ENCODE results near the gene TM4SF18. TPM values are rescaled to one million over a fixed set of nuclear protein-coding genes. Genes with fewer than 3 reads are reported as not detected.

TM4SF18 gene
- total RNA-seq, 1 donor from 2014 or later, result not detected

DNA sequence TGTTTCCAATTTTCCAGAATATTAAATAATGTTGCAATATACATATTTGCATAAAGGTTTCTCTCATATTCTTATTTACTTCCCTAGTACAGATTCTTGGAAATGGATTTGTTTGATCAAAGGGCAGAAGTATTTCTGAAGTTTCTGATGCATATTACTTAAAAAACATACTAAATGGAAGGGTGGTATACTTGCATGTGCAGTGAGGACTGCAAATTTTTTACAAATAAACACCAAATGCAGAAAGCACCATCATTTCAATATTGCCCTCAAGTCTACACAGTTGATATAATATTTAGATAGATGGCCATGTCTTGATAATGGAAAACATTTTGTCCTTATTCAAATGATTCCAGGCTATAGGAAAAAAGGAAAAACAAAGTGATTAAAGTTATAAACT is 12.3 kb downstream of the TM4SF18 start:
- no peak overlapping the region for H3K4me2 ChIP-seq
- H2AFZ ChIP-seq (replicated peaks), result no peak overlapping the region
- no peaks in the 10 kb centered on the region for H3K4me1 ChIP-seq
- H4K20me1 ChIP-seq (ENCODE audit: low read depth), result no peaks in the 10 kb centered on the region
- TF ChIP-seq, protein P1, sequence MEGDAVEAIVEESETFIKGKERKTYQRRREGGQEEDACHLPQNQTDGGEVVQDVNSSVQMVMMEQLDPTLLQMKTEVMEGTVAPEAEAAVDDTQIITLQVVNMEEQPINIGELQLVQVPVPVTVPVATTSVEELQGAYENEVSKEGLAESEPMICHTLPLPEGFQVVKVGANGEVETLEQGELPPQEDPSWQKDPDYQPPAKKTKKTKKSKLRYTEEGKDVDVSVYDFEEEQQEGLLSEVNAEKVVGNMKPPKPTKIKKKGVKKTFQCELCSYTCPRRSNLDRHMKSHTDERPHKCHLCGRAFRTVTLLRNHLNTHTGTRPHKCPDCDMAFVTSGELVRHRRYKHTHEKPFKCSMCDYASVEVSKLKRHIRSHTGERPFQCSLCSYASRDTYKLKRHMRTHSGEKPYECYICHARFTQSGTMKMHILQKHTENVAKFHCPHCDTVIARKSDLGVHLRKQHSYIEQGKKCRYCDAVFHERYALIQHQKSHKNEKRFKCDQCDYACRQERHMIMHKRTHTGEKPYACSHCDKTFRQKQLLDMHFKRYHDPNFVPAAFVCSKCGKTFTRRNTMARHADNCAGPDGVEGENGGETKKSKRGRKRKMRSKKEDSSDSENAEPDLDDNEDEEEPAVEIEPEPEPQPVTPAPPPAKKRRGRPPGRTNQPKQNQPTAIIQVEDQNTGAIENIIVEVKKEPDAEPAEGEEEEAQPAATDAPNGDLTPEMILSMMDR (IDR thresholded peaks at IDR 0.05), result no peak
- TF ChIP-seq EZH2phosphoT487 (IDR thresholded peaks at IDR 0.05) (no peak), EZH2 (IDR thresholded peaks at IDR 0.05) (no peak)
- H3K9me3 ChIP-seq (ENCODE audit: low read depth), result no peaks in the 10 kb centered on the region
- peaks cover 2% of the 10 kb centered on the region for H3K27me3 Mint-ChIP-seq (ENCODE audit: insufficient read depth, low read depth)
- H3K9me3 Mint-ChIP-seq, result peaks cover 14% of the 10 kb centered on the region
- H3K9ac ChIP-seq, result no peak overlapping the region
- no peak overlapping the region for H3K27ac ChIP-seq
- no peaks in the 10 kb centered on the region for H3K79me2 ChIP-seq (ENCODE audit: low read depth)
- no peaks in the 10 kb centered on the region for H3K36me3 ChIP-seq
- H3K4me3 ChIP-seq, result no peak overlapping the region
- peaks cover 2% of the 10 kb centered on the region for H3K36me3 Mint-ChIP-seq
- peaks cover 20% of the 10 kb centered on the region for H3K4me1 Mint-ChIP-seq
- H3F3A ChIP-seq (ENCODE audit: low read depth), result no peaks in the 10 kb centered on the region
- no peaks in the 10 kb centered on the region for H3K27me3 ChIP-seq
- DNase-seq (ENCODE audit: low spot score), result no peak
- no peak overlapping the region for H3K27ac Mint-ChIP-seq
- no peak overlapping the region for H3K4me3 Mint-ChIP-seq

DNA sequence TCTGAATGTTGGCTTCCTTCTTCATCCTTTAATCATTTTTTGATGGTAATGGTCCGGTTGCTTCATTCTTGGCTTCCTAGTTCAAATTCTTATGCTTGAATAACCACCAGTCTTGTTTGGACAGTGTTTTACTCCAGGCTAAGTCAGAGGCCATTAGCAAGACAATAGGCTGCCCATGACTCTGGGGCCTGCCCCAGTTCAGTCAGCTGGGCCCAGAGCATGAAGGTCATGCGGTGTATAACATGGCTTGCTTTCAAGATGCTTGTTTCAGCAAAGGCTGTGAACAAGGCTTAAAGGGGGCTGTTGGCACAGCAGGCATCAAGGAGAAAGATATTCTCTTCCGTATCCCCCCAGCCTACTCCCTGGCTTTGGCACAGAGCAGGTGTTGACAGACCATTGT is 13.7 kb downstream of the TM4SF18 start:
- Histone ChIP-seq H3K36me3 (no peaks in the 10 kb centered on the region), H2AFZ (replicated peaks) (no peak overlapping the region), H3K4me2 (no peak overlapping the region), H3F3A (ENCODE audit: low read depth) (no peaks in the 10 kb centered on the region), H3K79me2 (ENCODE audit: low read depth) (no peaks in the 10 kb centered on the region), H3K27me3 (no peaks in the 10 kb centered on the region), H3K4me1 (no peaks in the 10 kb centered on the region), H3K9me3 (ENCODE audit: low read depth) (no peaks in the 10 kb centered on the region), H3K27ac (no peak overlapping the region), H3K9ac (no peak overlapping the region), H4K20me1 (ENCODE audit: low read depth) (no peaks in the 10 kb centered on the region), H3K4me3 (no peak overlapping the region)
- H3K27me3 Mint-ChIP-seq (ENCODE audit: insufficient read depth, low read depth), result peaks cover 2% of the 10 kb centered on the region
- peaks cover 14% of the 10 kb centered on the region for H3K9me3 Mint-ChIP-seq
- H3K27ac Mint-ChIP-seq, result peak overlapping the region; percentile 90
- no peak for DNase-seq (ENCODE audit: low spot score)
- TF ChIP-seq, protein P1 (IDR thresholded peaks at IDR 0.05), result no peak
- TF ChIP-seq EZH2 (IDR thresholded peaks at IDR 0.05) (no peak), EZH2phosphoT487 (IDR thresholded peaks at IDR 0.05) (no peak)
- peaks cover 32% of the 10 kb centered on the region for H3K4me1 Mint-ChIP-seq
- H3K4me3 Mint-ChIP-seq, result no peak overlapping the region
- H3K36me3 Mint-ChIP-seq, result peaks cover 2% of the 10 kb centered on the region

DNA sequence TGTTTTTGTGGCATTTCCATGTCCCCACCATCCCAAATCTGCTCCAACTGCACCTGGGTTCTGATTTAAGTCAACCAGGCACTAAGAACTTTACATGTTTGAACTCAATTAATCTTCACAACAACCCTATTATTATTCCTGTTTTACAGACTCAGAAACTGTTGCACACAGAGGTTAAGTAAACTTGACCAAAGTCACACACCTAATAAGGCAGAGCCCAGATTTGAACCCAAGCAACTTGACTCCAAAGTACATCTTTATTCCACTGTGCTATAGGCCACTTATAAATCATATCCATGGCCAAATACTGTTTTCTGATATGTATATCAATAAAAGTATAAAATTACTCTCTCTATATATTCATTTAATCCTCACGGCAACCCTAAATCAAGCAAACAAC is 16.4 kb downstream of the TM4SF18 start:
- Histone ChIP-seq H3K27me3 (no peaks in the 10 kb centered on the region), H3K27ac (no peak overlapping the region), H4K20me1 (ENCODE audit: low read depth) (no peaks in the 10 kb centered on the region), H3F3A (ENCODE audit: low read depth) (no peaks in the 10 kb centered on the region), H3K36me3 (no peaks in the 10 kb centered on the region), H3K4me3 (no peak overlapping the region), H3K4me2 (no peak overlapping the region), H3K9ac (no peak overlapping the region), H3K4me1 (no peaks in the 10 kb centered on the region), H3K79me2 (ENCODE audit: low read depth) (no peaks in the 10 kb centered on the region), H2AFZ (replicated peaks) (peak overlapping the region; percentile 19), H3K9me3 (ENCODE audit: low read depth) (no peaks in the 10 kb centered on the region)
- H3K4me1 Mint-ChIP-seq, result peaks cover 32% of the 10 kb centered on the region
- H3K27ac Mint-ChIP-seq, result no peak overlapping the region
- DNase-seq (ENCODE audit: low spot score), result no peak
- H3K36me3 Mint-ChIP-seq, result no peaks in the 10 kb centered on the region
- peaks cover 9% of the 10 kb centered on the region for H3K9me3 Mint-ChIP-seq
- H3K4me3 Mint-ChIP-seq, result no peak overlapping the region
- TF ChIP-seq EZH2 (IDR thresholded peaks at IDR 0.05), result no peak
- TF ChIP-seq, protein P1 (IDR thresholded peaks at IDR 0.05), result no peak
- H3K27me3 Mint-ChIP-seq (ENCODE audit: insufficient read depth, low read depth), result no peaks in the 10 kb centered on the region

All from neural progenitor cell (in vitro differentiated cells).